Duodenal mucosa (tissue), 2 donors: ENCODE data around the gene GGA2.
"Not testable (repeated sequence)": the region's sequence is repeated elsewhere in the genome, so short reads cannot be mapped to it uniquely, and the experiment has no call there.

Experiments
- H3K27ac ChIP-seq: one replicate; pipeline ENCODE4 v1.7.0; 2013; ENCODE audit warnings: low read depth, low read length
- H3K27me3 ChIP-seq, 2 donors: one replicate each; pipeline ENCODE4 v1.7.0; 2013; ENCODE audit warnings: low read length in 2 of 2, control low read depth in 1 of 2; ENCODE audit not compliant: insufficient read depth in 2 of 2, control insufficient read depth in 1 of 2
- H3K36me3 ChIP-seq, 2 donors: one replicate each; pipeline ENCODE4 v1.7.0; 2013; ENCODE audit warnings: low read length in 2 of 2, control low read depth in 1 of 2; ENCODE audit not compliant: insufficient read depth in 2 of 2, control insufficient read depth in 1 of 2
- H3K4me1 ChIP-seq, 2 donors: one replicate each; pipeline ENCODE4 v1.7.0; 2013; ENCODE audit warnings: low read length in 2 of 2, control low read depth in 1 of 2; ENCODE audit not compliant: insufficient read depth in 2 of 2, control insufficient read depth in 1 of 2
- H3K4me3 ChIP-seq, 2 donors: one replicate each; pipeline ENCODE4 v1.7.0; 2013; ENCODE audit warnings: low read length in 2 of 2, low read depth in 1 of 2
- H3K9ac ChIP-seq, 2 donors: one replicate each; pipeline ENCODE4 v1.7.0; 2013; ENCODE audit warnings: low read length in 2 of 2, low read depth in 1 of 2
- H3K9me3 ChIP-seq, 2 donors: one replicate each; pipeline ENCODE4 v1.7.0; 2013; ENCODE audit warnings: low read length in 2 of 2, control low read depth in 1 of 2; ENCODE audit not compliant: control insufficient read depth in 1 of 2

The GGA2 gene

DNA sequence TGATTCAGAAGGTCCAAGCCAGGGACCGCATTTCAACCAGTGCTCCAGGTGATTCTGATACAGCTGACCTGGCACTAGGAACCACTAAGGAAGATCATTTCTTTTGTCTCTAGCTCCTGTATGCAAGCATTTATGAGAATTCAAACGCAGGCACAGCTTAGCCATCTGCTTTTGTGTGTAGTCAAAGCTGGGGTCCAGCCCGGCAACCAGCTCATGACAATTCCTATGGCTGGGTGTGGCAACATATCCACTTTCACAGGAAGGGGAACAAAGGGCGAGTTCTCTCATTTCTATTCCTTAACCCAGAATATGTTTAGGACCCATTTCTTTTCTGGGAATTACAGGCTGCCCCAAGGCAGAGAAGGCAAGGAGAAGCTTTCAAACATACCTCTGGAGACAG lies 30.0 kb downstream of the GGA2 start:
- Histone ChIP-seq H3K4me3 (no peak overlapping the region), H3K9me3 (no peaks in the 10 kb centered on the region), H3K27ac (no peak overlapping the region), H3K4me1 (no peaks in the 10 kb centered on the region), H3K27me3 (no peaks in the 10 kb centered on the region), H3K9ac (no peak overlapping the region), H3K36me3 (peaks cover 40 to 85% of the 10 kb centered on the region in 2 donors)

DNA sequence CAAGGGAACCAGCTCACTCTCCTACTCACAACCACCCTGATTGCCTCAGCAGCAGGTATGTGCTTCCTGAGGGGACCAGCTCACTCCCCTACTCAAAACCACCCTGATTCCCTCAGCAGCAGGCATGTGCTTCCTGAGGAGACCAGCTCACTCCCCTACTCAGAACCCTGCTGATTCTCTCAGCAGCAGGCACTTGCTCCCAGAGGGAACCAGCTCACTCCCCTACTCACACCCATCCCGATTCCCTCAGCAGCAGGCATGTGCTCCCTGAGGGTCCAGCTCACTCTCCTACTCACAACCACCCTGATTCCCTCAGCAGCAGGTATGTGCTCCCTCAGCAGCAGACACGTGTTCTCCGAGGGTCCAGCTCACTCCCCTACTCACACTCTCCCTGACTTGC lies 31.2 kb downstream of the GGA2 start:
- Histone ChIP-seq H3K36me3 (peaks cover 34 to 84% of the 10 kb centered on the region in 2 donors), H3K9me3 (no peaks in the 10 kb centered on the region), H3K4me1 (no peaks in the 10 kb centered on the region), H3K4me3 (no peak overlapping the region), H3K27me3 (no peaks in the 10 kb centered on the region), H3K27ac (no peak overlapping the region), H3K9ac (no peak overlapping the region)

DNA sequence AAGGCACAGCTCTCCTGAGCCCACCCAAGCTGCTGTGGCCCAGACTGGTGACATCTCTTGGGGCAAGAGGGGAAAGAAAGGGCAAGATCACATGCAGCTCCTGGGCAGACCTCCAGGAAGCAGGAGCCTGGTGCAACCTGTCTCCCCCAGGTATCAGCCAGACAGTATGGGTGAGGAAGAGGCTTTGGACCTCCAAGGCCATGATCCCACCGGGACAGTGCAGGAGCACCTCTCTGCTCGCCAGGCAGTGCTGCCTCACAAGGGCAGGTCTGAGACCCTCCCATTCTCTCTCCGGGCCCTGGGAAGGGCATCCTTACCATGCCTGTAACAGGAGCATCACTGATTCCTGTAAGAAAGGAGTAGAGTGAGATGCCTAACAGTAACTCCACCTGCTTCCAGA lies 31.7 kb downstream of the GGA2 start:
- Histone ChIP-seq H3K9ac (no peak overlapping the region), H3K27me3 (no peaks in the 10 kb centered on the region), H3K27ac (no peak overlapping the region), H3K4me1 (no peaks in the 10 kb centered on the region), H3K36me3 (peaks cover 38 to 89% of the 10 kb centered on the region in 2 donors), H3K4me3 (no peak overlapping the region), H3K9me3 (no peaks in the 10 kb centered on the region)

DNA sequence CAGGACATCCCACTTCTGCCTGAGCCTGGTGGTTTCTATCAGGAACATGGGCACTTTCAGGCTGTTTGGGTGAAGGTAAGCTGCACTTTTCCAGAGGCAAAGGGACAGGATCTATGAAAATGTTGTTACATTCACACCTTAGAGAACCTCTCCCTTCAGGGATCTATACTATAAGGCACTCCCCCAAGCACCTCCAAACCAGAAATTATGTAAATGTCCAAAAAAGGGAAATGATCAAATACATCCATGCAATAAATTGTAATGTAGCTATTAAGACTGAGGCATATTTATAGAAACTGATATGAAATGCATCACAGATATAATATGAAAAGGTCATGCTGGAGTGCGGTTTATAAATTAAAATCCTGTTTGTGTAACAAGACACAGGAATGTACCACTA lies 34.0 kb downstream of the GGA2 start:
- H3K9ac ChIP-seq = no peak overlapping the region
- H3K27me3 ChIP-seq = no peaks in the 10 kb centered on the region
- H3K4me1 ChIP-seq = no peaks in the 10 kb centered on the region
- H3K9me3 ChIP-seq = no peaks in the 10 kb centered on the region
- H3K27ac ChIP-seq = no peak overlapping the region
- H3K4me3 ChIP-seq = no peak overlapping the region
- H3K36me3 ChIP-seq = peaks cover 38 to 69% of the 10 kb centered on the region in 2 donors

DNA sequence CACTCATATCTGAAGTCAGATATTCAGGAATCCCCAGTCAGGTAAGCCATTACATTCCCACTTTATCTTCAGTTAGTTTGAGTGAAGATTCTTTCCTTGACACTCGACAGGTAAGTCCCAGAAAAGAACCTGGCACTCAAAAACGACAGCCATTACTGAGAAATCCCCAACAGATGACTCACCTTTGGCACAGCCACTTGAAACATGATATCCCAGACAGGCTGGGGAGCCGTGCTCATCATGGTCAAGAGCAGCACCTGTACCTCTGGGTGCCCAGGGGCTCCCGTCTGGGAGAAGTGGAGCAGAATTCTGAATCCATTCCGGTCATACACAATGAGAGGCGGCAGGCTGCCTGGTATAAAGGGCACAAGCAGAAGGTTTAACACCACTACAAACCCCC lies 40.5 kb downstream of the GGA2 start:
- no peak overlapping the region for H3K4me3 ChIP-seq
- H3K36me3 ChIP-seq = peaks cover 32 to 66% of the 10 kb centered on the region in 2 donors
- no peak overlapping the region for H3K27ac ChIP-seq
- H3K4me1 ChIP-seq = no peaks in the 10 kb centered on the region
- no peak overlapping the region for H3K9ac ChIP-seq
- H3K9me3 ChIP-seq = no peaks in the 10 kb centered on the region
- no peaks in the 10 kb centered on the region for H3K27me3 ChIP-seq

DNA sequence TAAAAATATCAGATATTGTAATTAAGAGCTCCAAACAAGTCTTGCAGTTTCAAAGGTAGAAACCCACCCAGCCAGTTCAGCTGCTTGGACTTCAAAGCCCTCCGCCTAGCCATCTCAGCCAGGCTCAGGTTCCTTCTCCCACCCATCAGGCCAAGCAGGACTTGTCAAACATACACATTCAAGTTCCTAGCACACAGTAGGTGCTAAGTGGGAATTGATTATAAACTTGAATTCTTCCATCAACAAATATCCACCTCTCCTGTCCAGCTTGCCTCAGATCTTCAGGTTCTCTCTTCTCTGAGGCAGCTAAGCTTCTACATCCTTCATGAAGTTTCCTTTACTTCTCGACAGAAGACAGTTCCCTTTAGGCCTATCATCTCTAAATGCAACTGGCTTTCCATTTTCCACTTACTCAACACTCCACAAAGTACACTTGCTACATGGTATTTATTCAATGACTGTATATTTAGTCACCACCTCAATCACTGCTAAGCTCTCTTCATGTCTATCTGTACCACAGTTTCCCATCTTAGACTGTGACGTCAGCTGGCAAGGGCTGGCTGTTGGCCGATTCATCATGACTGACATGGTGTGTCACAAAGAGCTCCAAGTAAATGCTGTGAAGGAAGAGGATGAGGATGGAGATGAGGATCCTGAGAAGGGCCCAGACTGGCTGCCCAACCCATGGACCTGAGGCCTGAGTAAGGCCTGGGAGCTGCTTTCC lies 44.0 kb downstream of the GGA2 start:
- Histone ChIP-seq H3K27me3 (no peaks in the 10 kb centered on the region), H3K27ac (no peak overlapping the region), H3K4me1 (no peaks in the 10 kb centered on the region), H3K9me3 (no peaks in the 10 kb centered on the region), H3K4me3 (no peak overlapping the region), H3K36me3 (peaks cover 28 to 59% of the 10 kb centered on the region in 2 donors), H3K9ac (no peak overlapping the region)

DNA sequence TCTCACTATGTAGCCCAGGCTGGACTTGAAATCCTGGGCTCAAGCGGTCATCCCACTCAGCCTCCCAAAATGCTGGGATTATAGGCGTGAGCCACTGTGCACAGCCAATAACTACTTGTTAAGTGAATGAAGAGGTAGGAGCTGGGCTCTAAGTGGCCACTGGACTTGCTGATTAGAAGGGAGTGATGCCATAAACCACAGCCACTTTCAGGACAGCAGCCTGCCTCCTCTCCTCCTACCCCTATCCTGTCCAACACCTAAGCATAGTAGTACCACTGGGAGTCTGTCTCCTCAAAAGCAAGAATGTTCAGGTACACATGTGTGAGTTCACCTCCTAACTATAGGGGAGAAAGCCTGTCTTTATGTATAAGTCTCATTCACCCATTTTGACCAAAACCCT lies 45.1 kb downstream of the GGA2 start:
- Histone ChIP-seq H3K9me3 (no peaks in the 10 kb centered on the region), H3K4me1 (no peaks in the 10 kb centered on the region), H3K9ac (no peak overlapping the region), H3K27me3 (no peaks in the 10 kb centered on the region), H3K27ac (no peak overlapping the region), H3K36me3 (peaks cover 27 to 52% of the 10 kb centered on the region in 2 donors), H3K4me3 (no peak overlapping the region)

DNA sequence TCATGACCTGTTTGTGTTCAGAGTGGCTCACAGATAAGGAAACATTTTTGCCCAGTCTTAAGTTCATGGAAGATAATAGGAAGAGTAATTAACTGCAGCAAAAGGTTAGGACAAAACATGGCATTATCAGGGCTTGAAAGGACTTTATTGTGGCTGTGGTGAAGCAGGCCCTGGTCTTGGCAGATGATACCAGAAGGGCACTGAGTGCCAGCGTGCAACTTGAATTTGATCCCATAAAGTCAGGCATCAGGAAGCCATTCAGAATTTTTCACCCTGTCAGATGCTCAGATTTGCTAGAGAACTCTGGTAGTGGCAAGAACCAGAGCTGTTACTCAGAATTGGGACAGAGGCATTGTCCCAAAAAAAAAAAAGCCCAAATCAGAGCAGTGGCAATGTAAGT lies 46.1 kb downstream of the GGA2 start:
- Histone ChIP-seq H3K4me3 (no peak overlapping the region), H3K27ac (no peak overlapping the region), H3K9ac (no peak overlapping the region), H3K27me3 (no peaks in the 10 kb centered on the region), H3K36me3 (peaks cover 17 to 42% of the 10 kb centered on the region in 2 donors), H3K9me3 (no peaks in the 10 kb centered on the region), H3K4me1 (no peaks in the 10 kb centered on the region)

DNA sequence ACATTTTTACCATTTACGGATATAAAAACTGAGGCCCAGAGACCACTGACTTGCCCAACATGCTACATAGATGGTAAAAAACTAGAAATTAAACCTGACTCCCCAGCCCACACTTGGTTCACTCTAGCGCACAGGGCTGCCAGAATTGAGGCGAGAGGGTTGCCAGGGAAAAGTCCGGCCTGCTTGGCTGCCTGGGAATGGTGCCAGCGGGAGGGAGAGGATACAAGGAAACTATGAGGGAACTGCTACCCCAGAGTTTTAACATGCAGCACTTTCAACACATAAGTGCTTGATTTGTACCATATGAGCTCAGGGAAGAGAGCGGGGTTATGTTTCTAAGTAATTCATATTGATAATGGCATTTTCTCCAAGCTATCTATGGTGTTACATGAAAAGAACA lies 47.3 kb downstream of the GGA2 start:
- peaks cover 11 to 35% of the 10 kb centered on the region in 2 donors for H3K36me3 ChIP-seq
- not testable (repeated sequence) for H3K4me1 ChIP-seq, H3K4me3 ChIP-seq, H3K9me3 ChIP-seq, H3K27me3 ChIP-seq, H3K9ac ChIP-seq, H3K27ac ChIP-seq

DNA sequence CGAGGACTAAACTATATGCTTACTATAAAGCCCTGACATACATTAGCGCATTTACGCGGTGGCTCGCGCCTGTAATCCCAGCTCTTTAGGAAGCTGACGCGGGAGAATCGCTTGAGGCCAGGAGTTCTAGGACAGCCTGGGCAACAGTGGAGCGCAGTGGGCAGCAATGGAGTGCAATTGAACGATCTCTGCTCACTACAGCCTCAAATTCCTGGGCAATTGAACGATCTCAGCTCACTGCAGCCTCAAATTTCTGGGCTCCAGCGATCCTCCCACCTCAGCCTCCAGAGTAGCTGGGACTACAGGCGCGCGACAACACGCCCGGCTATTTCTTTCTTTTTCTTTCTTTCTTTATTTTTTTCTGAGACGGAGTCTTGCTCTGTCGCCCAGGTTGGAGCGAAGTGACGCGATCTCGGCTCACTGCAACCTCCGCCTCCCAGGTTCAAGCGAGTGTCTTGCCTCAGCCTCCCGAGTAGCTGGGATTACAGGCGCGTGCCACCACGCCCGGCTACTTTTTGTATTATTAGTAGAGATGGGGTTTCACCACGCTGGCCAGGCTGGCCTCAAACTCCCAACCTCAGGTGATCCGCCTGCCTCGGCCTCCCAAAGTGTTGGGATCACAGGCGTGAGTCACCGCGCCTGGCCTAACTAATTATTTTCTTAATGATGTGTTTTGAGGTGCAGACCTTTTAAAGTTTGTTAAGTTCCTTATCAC lies 56.8 kb downstream of the GGA2 start:
- Histone ChIP-seq H3K9ac (peak overlapping the region; percentile 89 to 95), H3K27me3 (no peaks in the 10 kb centered on the region), H3K36me3 (no peaks in the 10 kb centered on the region), H3K9me3 (no peaks in the 10 kb centered on the region), H3K4me1 (peaks cover 4 to 21% of the 10 kb centered on the region in 2 donors), H3K27ac (no peak overlapping the region), H3K4me3 (peak overlapping the region; percentile 91 to 99)
